Activated CD8-positive, alpha-beta T cell treated with anti-CD3 and anti-CD28 coated beads for 36 hours (primary cell): ENCODE measurements around the gene MPO. TPM values are rescaled to one million over a fixed set of nuclear protein-coding genes. Genes with fewer than 3 reads are reported as not detected.

ENCODE experiments used
- ATAC-seq: fragments of 200-7000 bp; cut with Tn5 transposase; one replicate; pipeline ENCODE4 v1.10.0; 2021; ENCODE audit warnings: mild to moderate bottlenecking, moderate library complexity
- CTCF ChIA-PET: fragments of 350-600 bp; sonication (Branson Sonifier 250); formaldehyde crosslinking; loops from one replicate; lab custom pipeline; 2021; ENCODE audit warnings: antibody characterized with exemption; lab: Charles Lee
- POLR2A ChIA-PET: fragments of 350-600 bp; sonication (Branson Sonifier 250); formaldehyde crosslinking; loops from one replicate; lab custom pipeline; 2021; ENCODE audit warnings: antibody characterized with exemption; lab: Charles Lee
- DNase-seq: peaks from one replicate; pipeline ENCODE4 v3.0.0-alpha.2; 2020
- H3K27ac Mint-ChIP-seq: one replicate; pipeline ENCODE4 v1.8.0; 2021; ENCODE audit warnings: mild to moderate bottlenecking, mixed read lengths
- H3K27me3 Mint-ChIP-seq: one replicate; pipeline ENCODE4 v1.8.0; 2021; ENCODE audit warnings: mixed read lengths
- H3K36me3 Mint-ChIP-seq: one replicate; pipeline ENCODE4 v1.8.0; 2021; ENCODE audit warnings: low read depth, mixed read lengths
- H3K4me1 Mint-ChIP-seq: one replicate; pipeline ENCODE4 v1.8.0; 2021; ENCODE audit warnings: low read depth, mixed read lengths
- H3K4me3 Mint-ChIP-seq: one replicate; pipeline ENCODE4 v1.8.0; 2021; ENCODE audit warnings: mild to moderate bottlenecking, moderate library complexity, mixed read lengths
- H3K9me3 Mint-ChIP-seq: one replicate; pipeline ENCODE4 v1.8.0; 2021; ENCODE audit warnings: mixed read lengths
- CTCF ChIP-seq: fragments of 200-600 bp; IDR thresholded peaks from one replicate; pipeline ENCODE4 v1.8.0; 2022; ENCODE audit warnings: antibody characterized with exemption, mild to moderate bottlenecking
- intact Hi-C: fragments of 100-400 bp; cut with micrococcal nuclease; formaldehyde crosslinking; loops from one replicate; pipeline ENCODE4 v1.10.0; 2022
- total RNA-seq, 2 experiments: library from RNA; stranded (reverse); gene quantifications; one replicate each; pipeline ENCODE4 v1.2.3, GENCODE V29; 2021

The MPO gene
- total RNA-seq, 2 experiments from 2014 or later: not detected

GRCh38 chr17:58229881-58230280 lies 50.9 kb downstream of the MPO start:
- H3K9me3 Mint-ChIP-seq: no peaks in the 10 kb centered on the region

GRCh38 chr17:58229384-58229783 lies 51.4 kb downstream of the MPO start:
- no peak overlapping the region for H3K27ac Mint-ChIP-seq
- DNase-seq (no peak), ATAC-seq (no peak)
- peaks cover 10% of the 10 kb centered on the region for H3K4me1 Mint-ChIP-seq
- H3K36me3 Mint-ChIP-seq: no peaks in the 10 kb centered on the region
- H3K9me3 Mint-ChIP-seq: no peaks in the 10 kb centered on the region
- intact Hi-C loops: no loop called here
- no peak for TF ChIP-seq CTCF
- peaks cover 18% of the 10 kb centered on the region for H3K27me3 Mint-ChIP-seq
- POLR2A ChIA-PET: interaction anchor here (0.6 to 2.2 kb wide), 2 partner anchors 28 to 34 kb away, joined by 3 to 4 read pairs; no protein-coding TSS in a partner anchor
- no peak overlapping the region for H3K4me3 Mint-ChIP-seq
- CTCF ChIA-PET: interaction anchor here (2.9 kb wide), 1 partner anchor 21 kb away, joined by 15 read pairs; no protein-coding TSS in a partner anchor

More at GRCh38 chr17:58229881-58230280, 50.9 kb downstream of the MPO start:
- H3K27ac Mint-ChIP-seq: no peak overlapping the region
- ATAC-seq (no peak), DNase-seq (no peak)
- no peaks in the 10 kb centered on the region for H3K36me3 Mint-ChIP-seq
- ChIA-PET POLR2A (interaction anchor here (2.2 kb wide), 1 partner anchor 28 kb away, joined by 4 read pairs; no protein-coding TSS in a partner anchor), CTCF (interaction anchor here (1.6 to 2.9 kb wide), 2 partner anchors 20 to 30 kb away, joined by 4 to 15 read pairs; no protein-coding TSS in a partner anchor)
- peaks cover 22% of the 10 kb centered on the region for H3K27me3 Mint-ChIP-seq
- TF ChIP-seq CTCF: no peak
- intact Hi-C loops: no loop called here
- H3K4me1 Mint-ChIP-seq: peaks cover 7% of the 10 kb centered on the region
- no peak overlapping the region for H3K4me3 Mint-ChIP-seq

- ChIA-PET CTCF (interaction anchor here (2.9 kb wide), 1 partner anchor 21 kb away, joined by 15 read pairs; no protein-coding TSS in a partner anchor), POLR2A (interaction anchor here (0.6 to 0.9 kb wide), 3 partner anchors 9 to 35 kb away, joined by 3 to 5 read pairs (median 3); no protein-coding TSS in a partner anchor)
- Mint-ChIP-seq H3K27me3 (peaks cover 16% of the 10 kb centered on the region), H3K27ac (no peak overlapping the region), H3K36me3 (no peaks in the 10 kb centered on the region), H3K9me3 (no peaks in the 10 kb centered on the region), H3K4me3 (no peak overlapping the region), H3K4me1 (peaks cover 14% of the 10 kb centered on the region)
- TF ChIP-seq CTCF: no peak
- ATAC-seq: no peak
- intact Hi-C loops: no loop called here
- DNase-seq: no peak
Measured at GRCh38 chr17:58228679-58229078, 52.1 kb downstream of the MPO start.

GRCh38 chr17:58227733-58228132 lies 53.0 kb downstream of the MPO start:
- no peak for ATAC-seq
- POLR2A ChIA-PET: interaction anchor here (0.9 kb wide), 1 partner anchor 8 kb away, joined by 5 read pairs; no protein-coding TSS in a partner anchor

More at GRCh38 chr17:58227733-58228132, 53.0 kb downstream of the MPO start:
- CTCF ChIA-PET: interaction anchor here (0.8 to 2.3 kb wide), 1 partner anchor 22 kb away, joined by 3 to 8 read pairs; no protein-coding TSS in a partner anchor
- Mint-ChIP-seq H3K36me3 (no peaks in the 10 kb centered on the region), H3K27me3 (peaks cover 16% of the 10 kb centered on the region), H3K4me1 (peaks cover 11% of the 10 kb centered on the region), H3K4me3 (no peak overlapping the region), H3K9me3 (no peaks in the 10 kb centered on the region), H3K27ac (no peak overlapping the region)
- no peak for DNase-seq
- TF ChIP-seq CTCF: no peak
- intact Hi-C loops: no loop called here
